HepG2 (cell line): Measurements from ENCODE around the gene SLC5A6. TPM values are rescaled to one million over a fixed set of nuclear protein-coding genes. Genes with fewer than 3 reads are reported as not detected.
A peak's percentile ranks its signal among the peaks of the same experiment; 100 is the strongest.

Source experiments
- ZFX ChIP-seq: sonication (generic); formaldehyde crosslinking; IDR thresholded peaks from 2 replicates; pipeline ENCODE4 v1.4.0; 2020; ENCODE audit warnings: mild to moderate bottlenecking, low read depth, missing genetic modification reagents, moderate library complexity
- ZNF142 ChIP-seq: sonication (generic); formaldehyde crosslinking; IDR thresholded peaks from 2 replicates; pipeline ENCODE4 v1.4.0; 2020; ENCODE audit warnings: missing genetic modification reagents
- ZNF318 ChIP-seq: sonication (generic); formaldehyde crosslinking; IDR thresholded peaks from 2 replicates; pipeline ENCODE4 v1.4.0; 2020; ENCODE audit warnings: mild to moderate bottlenecking, missing genetic modification reagents
- ZNF572 ChIP-seq: sonication (generic); formaldehyde crosslinking; IDR thresholded peaks from 2 replicates; pipeline ENCODE4 v1.5.1; 2020; ENCODE audit warnings: mild to moderate bottlenecking, missing genetic modification reagents
- polyA plus RNA-seq, 8 experiments: library from polyadenylated mRNA; depleted of rRNA in 3 of 8; stranded (reverse) in 7 of 8; unstranded in 1 of 8; fragments of >200 nt; fragmentation: Illumina TruSeq in 4 of 8; extraction: Trizol in 4 of 8; gene quantifications; 2 replicates each; pipeline versions ENCODE4 v1.2.1 to v1.2.3, GENCODE V29; 2011 to 2016; ENCODE audit warnings: low read depth in 4 of 8, missing spikeins in 1 of 8, mixed read lengths in 1 of 8; ENCODE audit not compliant: insufficient read depth in 1 of 8
- total RNA-seq, 5 experiments: library from RNA; depleted of rRNA; stranded (reverse); fragments of >200 nt; fragmentation: Illumina TruSeq; extraction: Trizol; gene quantifications; 2 replicates each; pipeline ENCODE4 v1.2.3, GENCODE V29; 2016; ENCODE audit warnings: low read depth in 1 of 5

Gene SLC5A6
- total and polyA plus RNA-seq, 2 of the 13 experiments (the other 11 are each of a cell fraction or from before 2014, with no cell fraction given) = 135 to 417 TPM

DNA sequence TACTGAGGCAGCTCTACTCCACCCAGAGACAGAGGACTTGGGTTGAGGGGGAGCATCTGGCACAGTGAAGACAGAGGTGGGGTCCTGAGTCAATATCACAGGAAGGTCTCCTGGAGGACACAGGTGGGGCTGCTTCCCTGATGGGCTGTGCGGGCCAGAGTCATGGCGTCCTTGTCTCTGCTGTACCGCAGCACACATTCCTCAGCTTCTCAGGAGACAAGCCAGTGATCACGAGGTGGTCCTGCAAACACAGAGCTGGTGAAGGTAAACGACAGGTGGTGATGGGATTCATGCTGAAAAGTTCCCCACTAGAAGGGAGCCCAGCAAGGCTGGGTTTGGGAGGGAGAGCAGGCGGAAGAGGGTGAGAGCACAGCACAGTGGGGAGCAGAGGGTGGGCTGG is 53.6 kb downstream of the SLC5A6 start (continued):
- no peak for TF ChIP-seq ZNF318 (CRISPR knock-in tag)
- no peak for TF ChIP-seq ZNF142
- TF ChIP-seq ZNF572 = 0 out of 2 replicates have a peak, but pooled peaks have one; percentile 58
- TF ChIP-seq ZFX (CRISPR knock-in tag) = no peak
